ENCODE data around the gene SUN1.
A peak's percentile ranks its signal among the peaks of the same experiment; 100 is the strongest.
"Not testable (repeated sequence)": the region's sequence is repeated elsewhere in the genome, so short reads cannot be mapped to it uniquely, and the experiment has no call there.

The SUN1 gene

GRCh38 chr7:920351-921070 lies 88.2 kb downstream of the SUN1 start:
- peak; percentile 35 for DNase-seq (ENCODE audit: low read depth)

GRCh38 chr7:921071-921461 lies 88.8 kb downstream of the SUN1 start:
- DNase-seq (ENCODE audit: low read depth): no peak

GRCh38 chr7:921581-922333 lies 89.5 kb downstream of the SUN1 start:
- DNase-seq (ENCODE audit: low read depth): no peak

- peak; percentile 32 for DNase-seq (ENCODE audit: low read depth)
These were observed 90.2 kb downstream of the SUN1 start for GRCh38 chr7:922334-923107.

- DNase-seq (ENCODE audit: low read depth): peak; percentile 92
These were observed 91.1 kb downstream of the SUN1 start for GRCh38 chr7:923108-924041.

- not testable (repeated sequence) for DNase-seq (ENCODE audit: low read depth)
These were observed 91.8 kb downstream of the SUN1 start for GRCh38 chr7:924042-924441.

All from activated T-cell treated with anti-CD3 and anti-CD28 coated beads for 24 hours (primary cell).